ENCODE data around the gene ANKRD11.

DNA sequence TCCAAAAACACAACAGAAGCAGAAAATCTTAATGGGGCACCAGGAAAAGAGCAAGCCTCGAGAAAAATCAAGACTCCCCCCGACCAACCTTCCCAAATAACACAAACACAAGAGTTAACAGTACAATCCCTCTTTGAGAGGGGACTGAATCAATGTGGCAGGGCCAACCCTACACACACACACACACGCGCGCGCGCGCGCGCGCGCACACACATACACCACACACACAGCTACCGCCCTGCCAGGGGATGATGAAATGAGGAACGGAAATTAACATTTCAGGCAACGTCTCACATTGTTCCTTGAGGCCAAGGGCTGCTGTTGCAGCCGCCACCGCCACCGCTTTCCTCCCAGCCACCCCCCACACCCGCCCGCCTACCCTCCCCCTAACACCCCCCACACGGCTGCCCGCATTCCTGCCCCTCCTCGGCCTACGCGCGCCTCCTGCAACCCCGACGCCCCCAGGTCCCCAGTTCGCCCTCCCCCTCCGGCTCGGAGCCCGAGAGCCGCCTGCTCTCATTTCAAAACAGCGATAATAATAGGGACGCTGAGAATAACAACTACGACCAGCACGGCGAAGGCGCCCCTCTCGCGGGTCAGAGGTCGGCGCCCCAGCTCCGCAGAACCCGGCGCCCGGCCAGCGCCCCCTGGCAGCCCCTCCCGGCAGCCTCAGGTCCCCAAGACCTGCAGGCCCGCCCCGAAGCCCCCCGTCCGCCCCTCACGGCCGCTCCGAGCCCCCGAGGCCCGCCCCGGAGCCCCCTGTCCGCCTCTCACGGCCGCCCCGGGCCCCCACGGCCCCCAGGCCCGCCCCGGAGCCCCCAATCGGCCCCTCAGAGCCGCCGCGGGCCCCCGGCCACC lies 1.1 kb downstream of the ANKRD11 start:
- TF ChIP-seq CTCF (IDR thresholded peaks at IDR 0.05) (0 out of 2 replicates have a peak, but pooled peaks have one; percentile 1), ZFX (IDR thresholded peaks at IDR 0.05; ENCODE audit: borderline replicate concordance) (no peak)

Measured in 22Rv1 (cell line).